ENCODE data around the gene NDUFB4. TPM values are rescaled to one million over a fixed set of nuclear protein-coding genes. Genes with fewer than 3 reads are reported as not detected.

Gene NDUFB4
- total RNA-seq, 1 donor from 2014 or later = 165 TPM

GRCh38 chr3:120567370-120568201 is 28.6 kb upstream of the NDUFB4 start:
- no peaks in the 10 kb centered on the region for H3K36me3 Mint-ChIP-seq (ENCODE audit: insufficient read depth)
- peaks cover 5% of the 10 kb centered on the region for H3K4me1 Mint-ChIP-seq (ENCODE audit: low read depth)
- no peak overlapping the region for H3K27ac Mint-ChIP-seq
- no peak for DNase-seq (ENCODE audit: low spot score, unreplicated experiment)
- H3K4me3 Mint-ChIP-seq (ENCODE audit: low read depth) = peak overlapping the region; percentile 49
- no peaks in the 10 kb centered on the region for H3K9me3 Mint-ChIP-seq (ENCODE audit: low read depth)
- TF ChIP-seq CTCF (IDR thresholded peaks at IDR 0.05; ENCODE audit: unreplicated experiment) = peak; percentile 37
- H3K27me3 Mint-ChIP-seq = no peaks in the 10 kb centered on the region

GRCh38 chr3:120568202-120568531 is 28.0 kb upstream of the NDUFB4 start:
- Mint-ChIP-seq H3K27me3 (no peaks in the 10 kb centered on the region), H3K4me3 (ENCODE audit: low read depth) (no peak overlapping the region), H3K36me3 (ENCODE audit: insufficient read depth) (no peaks in the 10 kb centered on the region), H3K4me1 (ENCODE audit: low read depth) (peaks cover 5% of the 10 kb centered on the region), H3K27ac (no peak overlapping the region), H3K9me3 (ENCODE audit: low read depth) (no peaks in the 10 kb centered on the region)
- TF ChIP-seq CTCF (IDR thresholded peaks at IDR 0.05; ENCODE audit: unreplicated experiment) = no peak
- no peak for DNase-seq (ENCODE audit: low spot score, unreplicated experiment)

GRCh38 chr3:120568598-120568997 is 27.5 kb upstream of the NDUFB4 start:
- no peak overlapping the region for H3K4me3 Mint-ChIP-seq (ENCODE audit: low read depth)
- TF ChIP-seq CTCF (IDR thresholded peaks at IDR 0.05; ENCODE audit: unreplicated experiment) = no peak
- no peaks in the 10 kb centered on the region for H3K27me3 Mint-ChIP-seq
- peaks cover 5% of the 10 kb centered on the region for H3K4me1 Mint-ChIP-seq (ENCODE audit: low read depth)
- no peak overlapping the region for H3K27ac Mint-ChIP-seq
- no peaks in the 10 kb centered on the region for H3K36me3 Mint-ChIP-seq (ENCODE audit: insufficient read depth)
- no peaks in the 10 kb centered on the region for H3K9me3 Mint-ChIP-seq (ENCODE audit: low read depth)
- DNase-seq (ENCODE audit: low spot score, unreplicated experiment) = no peak

GRCh38 chr3:120569222-120570057 is 26.7 kb upstream of the NDUFB4 start:
- Mint-ChIP-seq H3K36me3 (ENCODE audit: insufficient read depth) (no peaks in the 10 kb centered on the region), H3K9me3 (ENCODE audit: low read depth) (no peaks in the 10 kb centered on the region), H3K4me3 (ENCODE audit: low read depth) (no peak overlapping the region), H3K4me1 (ENCODE audit: low read depth) (peaks cover 5% of the 10 kb centered on the region), H3K27me3 (no peaks in the 10 kb centered on the region), H3K27ac (no peak overlapping the region)
- no peak for DNase-seq (ENCODE audit: low spot score, unreplicated experiment)
- no peak for TF ChIP-seq CTCF (IDR thresholded peaks at IDR 0.05; ENCODE audit: unreplicated experiment)

GRCh38 chr3:120572027-120572426 is 24.1 kb upstream of the NDUFB4 start:
- Mint-ChIP-seq H3K36me3 (ENCODE audit: insufficient read depth) (no peaks in the 10 kb centered on the region), H3K4me1 (ENCODE audit: low read depth) (peaks cover 3% of the 10 kb centered on the region), H3K27me3 (no peaks in the 10 kb centered on the region), H3K9me3 (ENCODE audit: low read depth) (no peaks in the 10 kb centered on the region), H3K27ac (no peak overlapping the region), H3K4me3 (ENCODE audit: low read depth) (no peak overlapping the region)
- TF ChIP-seq CTCF (IDR thresholded peaks at IDR 0.05; ENCODE audit: unreplicated experiment) = no peak
- DNase-seq (ENCODE audit: low spot score, unreplicated experiment) = no peak
